HepG2 (cell line): ENCODE measurements around the gene NAA38. TPM values are rescaled to one million over a fixed set of nuclear protein-coding genes. Genes with fewer than 3 reads are reported as not detected.

Source experiments
- ATF7 ChIP-seq, 2 experiments: fragments of 450-650 bp in 1 of 2; sonication (generic) in 1 of 2; formaldehyde crosslinking in 1 of 2; IDR thresholded peaks; 2 replicates each; pipeline versions ENCODE4 v1.4.0 to v1.6.1; 2016 to 2020; ENCODE audit warnings: antibody characterized with exemption in 1 of 2, mild to moderate bottlenecking in 1 of 2, missing genetic modification reagents in 1 of 2
- CHD4 ChIP-seq: fragments of 200-600 bp; sonication (generic); IDR thresholded peaks from 2 replicates; pipeline ENCODE4 v1.7.0; 2017; ENCODE audit warnings: mild to moderate bottlenecking, low read length, borderline replicate concordance
- E2F2 ChIP-seq: sonication (generic); formaldehyde crosslinking; IDR thresholded peaks from 2 replicates; pipeline ENCODE4 v1.4.0; 2020; ENCODE audit warnings: missing genetic modification reagents, borderline replicate concordance
- FOXA3 ChIP-seq: IDR thresholded peaks from 2 replicates; pipeline ENCODE4 v1.6.1; 2016; ENCODE audit warnings: missing genetic modification reagents, missing compliant biosample characterization
- FOXP1 ChIP-seq, 2 experiments: fragments of 450-650 bp in 1 of 2; IDR thresholded peaks; 2 replicates each; pipeline ENCODE4 v1.6.1; 2017 to 2018; ENCODE audit warnings: antibody characterized with exemption in 1 of 2
- GATAD2A ChIP-seq: IDR thresholded peaks from 2 replicates; pipeline ENCODE4 v1.6.1; 2016
- HOMEZ ChIP-seq: IDR thresholded peaks from 2 replicates; pipeline ENCODE4 v1.6.1; 2016; ENCODE audit warnings: low read depth
- IRX3 ChIP-seq: sonication (generic); formaldehyde crosslinking; IDR thresholded peaks from 2 replicates; pipeline ENCODE4 v1.8.1; 2023; ENCODE audit warnings: mild to moderate bottlenecking, low read depth, missing genetic modification reagents, borderline replicate concordance
- KAT2B ChIP-seq: fragments of 150-350 bp; IDR thresholded peaks from 2 replicates; pipeline ENCODE4 v1.6.1; 2014; ENCODE audit warnings: low read depth, low read length, borderline replicate concordance
- NFKBIZ ChIP-seq: IDR thresholded peaks from 2 replicates; pipeline ENCODE4 v1.6.1; 2018; ENCODE audit warnings: missing genetic modification reagents, missing compliant biosample characterization
- PAX8 ChIP-seq: sonication (generic); formaldehyde crosslinking; IDR thresholded peaks from 2 replicates; pipeline ENCODE4 v1.8.0; 2022; ENCODE audit warnings: mild to moderate bottlenecking, missing genetic modification reagents, borderline replicate concordance
- PCBP2 ChIP-seq: fragments of 200-400 bp; formaldehyde crosslinking; optimal IDR thresholded peaks from 2 replicates; pipeline ENCODE3; 2018; ENCODE audit warnings: low read length, low read depth; ENCODE audit not compliant: poor library complexity, severe bottlenecking
- SP140L ChIP-seq: sonication (generic); formaldehyde crosslinking; IDR thresholded peaks from 2 replicates; pipeline ENCODE4 v1.4.0; 2020; ENCODE audit warnings: missing genetic modification reagents, borderline replicate concordance
- U2AF2 ChIP-seq: fragments of 200-400 bp; formaldehyde crosslinking; IDR thresholded peaks from 2 replicates; pipeline ENCODE4 v1.6.1; 2017; ENCODE audit warnings: low read depth, mild to moderate bottlenecking, low read length
- WIZ ChIP-seq: sonication (generic); formaldehyde crosslinking; IDR thresholded peaks from 2 replicates; pipeline ENCODE4 v1.5.1; 2020; ENCODE audit warnings: mild to moderate bottlenecking, missing genetic modification reagents
- ZKSCAN8 ChIP-seq: IDR thresholded peaks from 2 replicates; pipeline ENCODE4 v1.6.1; 2016; ENCODE audit warnings: borderline replicate concordance, missing genetic modification reagents, missing compliant biosample characterization
- ZNF101 ChIP-seq: sonication (generic); formaldehyde crosslinking; IDR thresholded peaks from 2 replicates; pipeline ENCODE4 v1.4.0; 2020; ENCODE audit warnings: mild to moderate bottlenecking, low read depth, missing genetic modification reagents, borderline replicate concordance
- ZNF180 ChIP-seq: sonication (generic); formaldehyde crosslinking; IDR thresholded peaks from 2 replicates; pipeline ENCODE4 v1.4.0; 2020; ENCODE audit warnings: low read depth, missing genetic modification reagents, borderline replicate concordance
- ZNF274 ChIP-seq: sonication (generic); formaldehyde crosslinking; IDR thresholded peaks from 2 replicates; pipeline ENCODE4 v1.5.1; 2020; ENCODE audit warnings: mild to moderate bottlenecking, missing genetic modification reagents
- ZNF326 ChIP-seq: sonication (generic); formaldehyde crosslinking; IDR thresholded peaks from 2 replicates; pipeline ENCODE4 v1.4.0; 2020; ENCODE audit warnings: missing genetic modification reagents, borderline replicate concordance
- ZNF337 ChIP-seq: sonication (generic); formaldehyde crosslinking; IDR thresholded peaks from 2 replicates; pipeline ENCODE4 v1.5.1; 2020; ENCODE audit warnings: missing genetic modification reagents, low read depth, mild to moderate bottlenecking, borderline replicate concordance
- ZNF501 ChIP-seq: sonication (generic); formaldehyde crosslinking; IDR thresholded peaks from 2 replicates; pipeline ENCODE4 v1.5.1; 2020; ENCODE audit warnings: mild to moderate bottlenecking, moderate library complexity, missing genetic modification reagents
- ZNF576 ChIP-seq: sonication (generic); formaldehyde crosslinking; IDR thresholded peaks from 2 replicates; pipeline ENCODE4 v1.4.0; 2020; ENCODE audit warnings: mild to moderate bottlenecking, missing genetic modification reagents
- ZNF605 ChIP-seq: sonication (generic); formaldehyde crosslinking; IDR thresholded peaks from 2 replicates; pipeline ENCODE4 v1.8.0; 2022; ENCODE audit warnings: mild to moderate bottlenecking, missing genetic modification reagents
- ZNF703 ChIP-seq: sonication (generic); formaldehyde crosslinking; IDR thresholded peaks from 2 replicates; pipeline ENCODE4 v1.5.1; 2020; ENCODE audit warnings: missing genetic modification reagents, mild to moderate bottlenecking, moderate library complexity, borderline replicate concordance
- ZNF713 ChIP-seq: sonication (generic); formaldehyde crosslinking; IDR thresholded peaks from 2 replicates; pipeline ENCODE4 v1.4.0; 2020; ENCODE audit warnings: mild to moderate bottlenecking, missing genetic modification reagents
- ZNF816 ChIP-seq: sonication (generic); formaldehyde crosslinking; IDR thresholded peaks from 2 replicates; pipeline ENCODE4 v1.8.0; 2022; ENCODE audit warnings: missing genetic modification reagents, mild to moderate bottlenecking, borderline replicate concordance
- ZNF841 ChIP-seq: sonication (generic); formaldehyde crosslinking; IDR thresholded peaks from 2 replicates; pipeline ENCODE4 v1.8.1; 2023; ENCODE audit warnings: missing genetic modification reagents, borderline replicate concordance
- polyA plus RNA-seq, 8 experiments: library from polyadenylated mRNA; depleted of rRNA in 3 of 8; stranded (reverse) in 7 of 8; unstranded in 1 of 8; fragments of >200 nt; fragmentation: Illumina TruSeq in 4 of 8; extraction: Trizol in 4 of 8; gene quantifications; 2 replicates each; pipeline versions ENCODE4 v1.2.1 to v1.2.3, GENCODE V29; 2011 to 2016; ENCODE audit warnings: low read depth in 4 of 8, missing spikeins in 1 of 8, mixed read lengths in 1 of 8; ENCODE audit not compliant: insufficient read depth in 1 of 8
- total RNA-seq, 5 experiments: library from RNA; depleted of rRNA; stranded (reverse); fragments of >200 nt; fragmentation: Illumina TruSeq; extraction: Trizol; gene quantifications; 2 replicates each; pipeline ENCODE4 v1.2.3, GENCODE V29; 2016; ENCODE audit warnings: low read depth in 1 of 5

Gene NAA38
- total and polyA plus RNA-seq, 2 of the 13 experiments (the other 11 are each of a cell fraction or from before 2014, with no cell fraction given): 46.9 to 91.6 TPM

- TF ChIP-seq ZNF101 (CRISPR knock-in tag) (no peak; the same call in 1 of the 2 replicates), PAX8 (no peak), U2AF2 (no peak), GATAD2A (CRISPR knock-in tag) (peak; percentile 28; the same call in 1 of the 2 replicates), KAT2B (no peak), IRX3 (CRISPR knock-in tag) (no peak), ZNF576 (CRISPR knock-in tag) (no peak), FOXP1 (IDR thresholded peaks at IDR 0.05) (no peak), FOXP1 (CRISPR knock-in tag; IDR thresholded peaks at IDR 0.05) (peak; percentile 20; the same call in 1 of the 2 replicates), WIZ (CRISPR knock-in tag) (no peak), ZNF326 (CRISPR knock-in tag) (no peak), ATF7 (IDR thresholded peaks at IDR 0.05) (no peak), ATF7 (CRISPR knock-in tag; IDR thresholded peaks at IDR 0.05) (no peak; the same call in 1 of the 2 replicates), FOXA3 (CRISPR knock-in tag) (peak; percentile 10; the same call in 1 of the 2 replicates), PCBP2 (no peak), ZNF703 (CRISPR knock-in tag) (no peak), ZNF180 (CRISPR knock-in tag) (no peak), ZKSCAN8 (CRISPR knock-in tag) (no peak), ZNF501 (CRISPR knock-in tag) (no peak), ZNF605 (CRISPR knock-in tag) (peak; percentile 17; the same call in 1 of the 2 replicates), CHD4 (no peak), SP140L (no peak), ZNF337 (no peak), E2F2 (CRISPR knock-in tag) (no peak), ZNF841 (CRISPR knock-in tag) (no peak), NFKBIZ (CRISPR knock-in tag) (no peak), ZNF274 (CRISPR knock-in tag) (no peak), HOMEZ (CRISPR knock-in tag) (0 out of 2 replicates have a peak, but pooled peaks have one; percentile 6), ZNF816 (CRISPR knock-in tag) (no peak), ZNF713 (no peak)
Measured at GRCh38 chr17:7834957-7835813, 22.2 kb downstream of the NAA38 start (continued).
